ENCODE measurements around the gene TCF23. TPM values are rescaled to one million over a fixed set of nuclear protein-coding genes. Genes with fewer than 3 reads are reported as not detected.

TCF23 gene
- total RNA-seq, 1 experiment from 2014 or later = 0.03 TPM

- ATAC-seq = peak; percentile 60
- intact Hi-C loops (cut with micrococcal nuclease; ENCODE audit: unreplicated experiment) = no loop called here
- POLR2A ChIA-PET = no interaction called here
- CTCF ChIA-PET = no interaction called here
- Histone ChIP-seq H3K9me3 (ENCODE audit: control insufficient read depth, insufficient read depth, low read depth, low read length) (no peaks in the 10 kb centered on the region), H3K4me3 (ENCODE audit: low read depth in 2 of 2, low read length in 2 of 2) (no peak overlapping the region), H3K4me1 (ENCODE audit: control insufficient read depth, insufficient read depth, low read length) (no peaks in the 10 kb centered on the region), H3K27ac (ENCODE audit: low read length) (no peak overlapping the region), H3K36me3 (ENCODE audit: control insufficient read depth, insufficient read depth, low read length) (no peaks in the 10 kb centered on the region), H3K27me3 (ENCODE audit: control insufficient read depth, insufficient read depth, low read length) (no peaks in the 10 kb centered on the region)
- no TSS peak for BruUV-seq (replicated peaks)
- TF ChIP-seq CTCF (IDR thresholded peaks at IDR 0.05) (no peak), SIN3A (IDR thresholded peaks at IDR 0.05; ENCODE audit: borderline replicate concordance, insufficient read depth, low read depth, low read length) (no peak), REST (IDR thresholded peaks at IDR 0.05; ENCODE audit: insufficient read depth in 1 of 2, low read depth in 2 of 2, low read length in 1 of 2) (no peak), POLR2AphosphoS5 (IDR thresholded peaks at IDR 0.05; ENCODE audit: low read depth, low read length) (no peak), TCF7L2 (IDR thresholded peaks at IDR 0.05; ENCODE audit: low read depth, low read length) (no peak)
- DNase-seq (ENCODE audit: low read depth, low spot score) = no peak
- in situ Hi-C loops (cut with HindIII; ENCODE audit: low pct_unique_long_range_greater_than_20kb, low sequenced_read_pairs) = no loop called here
These were observed 3.4 kb downstream of the TCF23 start for GRCh38 chr2:27152102-27152795.

GRCh38 chr2:27152796-27153464, 4.1 kb downstream of the TCF23 start:
- Histone ChIP-seq H3K9me3 (ENCODE audit: control insufficient read depth, insufficient read depth, low read depth, low read length) (no peaks in the 10 kb centered on the region), H3K36me3 (ENCODE audit: control insufficient read depth, insufficient read depth, low read length) (no peaks in the 10 kb centered on the region), H3K27me3 (ENCODE audit: control insufficient read depth, insufficient read depth, low read length) (no peaks in the 10 kb centered on the region), H3K4me1 (ENCODE audit: control insufficient read depth, insufficient read depth, low read length) (no peaks in the 10 kb centered on the region), H3K4me3 (ENCODE audit: low read depth in 2 of 2, low read length in 2 of 2) (no peak overlapping the region), H3K27ac (ENCODE audit: low read length) (no peak overlapping the region)
- ATAC-seq = no peak
- intact Hi-C loops (cut with micrococcal nuclease; ENCODE audit: unreplicated experiment) = no loop called here
- ChIA-PET CTCF (no interaction called here), POLR2A (no interaction called here)
- in situ Hi-C loops (cut with HindIII; ENCODE audit: low pct_unique_long_range_greater_than_20kb, low sequenced_read_pairs) = no loop called here
- TF ChIP-seq CTCF (IDR thresholded peaks at IDR 0.05) (no peak), POLR2AphosphoS5 (IDR thresholded peaks at IDR 0.05; ENCODE audit: low read depth, low read length) (no peak), SIN3A (IDR thresholded peaks at IDR 0.05; ENCODE audit: borderline replicate concordance, insufficient read depth, low read depth, low read length) (no peak), TCF7L2 (IDR thresholded peaks at IDR 0.05; ENCODE audit: low read depth, low read length) (no peak), REST (IDR thresholded peaks at IDR 0.05; ENCODE audit: insufficient read depth in 1 of 2, low read depth in 2 of 2, low read length in 1 of 2) (no peak)
- BruUV-seq (replicated peaks) = no TSS peak
- DNase-seq (ENCODE audit: low read depth, low spot score) = no peak
